ENCODE measurements around the gene CASP7.

The CASP7 gene

GRCh38 chr10:113666682-113667252 lies 12.9 kb upstream of the CASP7 start:
- DNase-seq = peak; percentile 27

- peak; percentile 92 for DNase-seq
These were observed 739 bp downstream of the CASP7 start for GRCh38 chr10:113680190-113681111.

DNA sequence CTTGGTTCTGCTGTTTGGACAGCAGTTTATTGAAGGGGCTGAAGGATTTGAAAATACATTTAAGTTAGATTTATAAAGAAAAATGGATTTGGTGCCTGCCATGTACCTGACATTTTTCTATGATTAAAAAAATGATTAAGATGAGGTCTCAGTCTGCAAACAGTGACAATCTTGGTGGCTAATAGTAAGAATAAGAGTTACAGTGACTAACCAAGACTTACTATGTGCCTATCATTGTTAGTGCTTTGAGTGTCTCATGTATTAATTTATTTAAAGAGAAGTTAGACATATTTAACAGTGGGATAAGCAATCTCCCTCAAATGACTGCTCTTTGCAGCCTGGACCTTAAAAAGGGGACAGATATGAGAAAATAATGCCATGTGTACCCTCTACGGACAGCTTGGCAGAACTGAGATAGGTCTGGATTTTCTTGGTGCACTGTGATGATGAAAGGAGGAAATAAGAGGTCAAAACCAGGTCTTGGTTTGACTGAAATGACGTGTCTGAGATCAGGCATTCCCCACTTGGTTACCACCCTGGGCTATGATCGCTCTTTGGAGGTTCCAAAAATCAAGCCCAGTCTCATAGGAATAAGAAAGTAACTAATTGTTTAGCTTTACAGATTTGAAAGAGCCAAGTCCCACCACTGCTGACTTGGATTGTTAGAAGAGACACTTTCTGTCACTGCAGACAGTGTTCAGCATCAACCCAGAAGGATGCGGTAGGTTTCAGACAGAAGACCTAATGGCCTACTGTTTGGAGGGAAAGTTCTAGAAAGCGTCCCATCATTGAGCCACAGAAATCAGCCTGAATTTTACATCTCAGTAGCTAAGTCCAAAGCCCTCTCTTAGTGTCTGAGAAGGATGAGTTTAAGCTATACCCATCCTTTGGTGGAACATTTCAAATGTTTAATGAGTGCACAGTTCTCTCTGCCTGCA lies 2.1 kb downstream of the CASP7 start:
- peak; percentile 82 for DNase-seq

- peak; percentile 28 for DNase-seq
These were observed 3.6 kb downstream of the CASP7 start for GRCh38 chr10:113683300-113683699.

- no peak for DNase-seq
These were observed 6.3 kb downstream of the CASP7 start for GRCh38 chr10:113686028-113686427.

- no peak for DNase-seq
These were observed 7.3 kb downstream of the CASP7 start for GRCh38 chr10:113687037-113687436.

- DNase-seq = no peak
These were observed 9.3 kb downstream of the CASP7 start for GRCh38 chr10:113689057-113689456.

GRCh38 chr10:113689574-113689973 lies 9.9 kb downstream of the CASP7 start:
- no peak for DNase-seq

DNA sequence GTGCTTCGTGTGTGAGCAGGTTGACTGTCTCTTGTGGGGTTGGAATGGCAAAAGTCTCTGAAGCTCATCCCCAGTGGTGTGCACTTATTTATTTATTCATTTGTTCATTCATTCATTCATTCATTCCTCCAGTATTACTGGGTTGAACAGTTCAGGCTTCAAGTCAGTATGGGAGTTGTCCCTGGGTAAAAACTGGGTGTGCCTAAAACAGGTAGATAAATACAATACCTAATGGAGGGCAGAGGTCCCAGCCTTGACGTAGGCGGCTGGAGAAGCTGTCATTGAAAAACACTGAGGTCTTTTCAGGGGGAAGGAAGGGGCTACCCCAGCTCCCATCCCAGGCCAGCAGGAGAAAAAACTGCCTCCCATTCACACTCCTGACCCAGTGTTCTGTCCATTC lies 11.0 kb downstream of the CASP7 start:
- no peak for DNase-seq

GRCh38 chr10:113691381-113691780 lies 11.7 kb downstream of the CASP7 start:
- DNase-seq = no peak

DNA sequence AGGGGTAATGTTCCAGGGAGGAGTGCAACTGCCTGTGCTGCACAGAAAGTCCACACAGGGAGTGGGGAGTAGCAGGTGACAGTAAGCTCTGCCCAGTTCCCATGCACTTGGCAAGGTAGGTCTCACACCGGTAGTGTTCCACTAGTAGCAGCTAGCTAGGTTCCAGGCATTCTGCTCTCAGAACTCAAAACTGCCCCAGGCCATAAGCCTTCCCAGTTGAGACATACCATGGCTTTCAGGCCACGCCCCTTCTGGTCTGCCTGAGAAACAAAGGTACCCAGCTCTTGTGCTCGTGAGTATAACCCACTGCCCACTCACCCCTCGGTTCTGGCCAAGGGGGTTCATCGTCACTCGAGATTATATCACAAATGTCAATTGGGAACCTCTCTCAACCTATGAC lies 12.6 kb downstream of the CASP7 start:
- DNase-seq = no peak

DNA sequence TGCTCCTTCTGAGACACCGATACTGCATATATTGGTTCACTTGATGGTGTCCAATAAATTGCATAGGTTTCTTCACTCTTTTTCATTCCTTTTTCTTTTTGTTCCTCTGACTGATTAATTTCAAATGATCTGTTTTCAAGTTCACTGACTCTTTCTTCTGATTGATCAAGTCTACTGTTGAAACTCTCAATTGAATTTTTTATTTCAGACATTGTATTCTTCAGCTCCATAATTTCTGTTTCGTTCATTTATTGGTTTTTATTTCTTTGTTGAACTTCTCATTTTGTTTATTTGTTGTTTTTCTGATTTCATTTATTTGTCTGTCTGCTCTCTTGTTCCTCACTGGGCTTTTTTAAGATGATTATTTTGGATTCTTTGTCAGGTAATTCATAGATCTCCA lies 13.6 kb downstream of the CASP7 start:
- no peak for DNase-seq

DNA sequence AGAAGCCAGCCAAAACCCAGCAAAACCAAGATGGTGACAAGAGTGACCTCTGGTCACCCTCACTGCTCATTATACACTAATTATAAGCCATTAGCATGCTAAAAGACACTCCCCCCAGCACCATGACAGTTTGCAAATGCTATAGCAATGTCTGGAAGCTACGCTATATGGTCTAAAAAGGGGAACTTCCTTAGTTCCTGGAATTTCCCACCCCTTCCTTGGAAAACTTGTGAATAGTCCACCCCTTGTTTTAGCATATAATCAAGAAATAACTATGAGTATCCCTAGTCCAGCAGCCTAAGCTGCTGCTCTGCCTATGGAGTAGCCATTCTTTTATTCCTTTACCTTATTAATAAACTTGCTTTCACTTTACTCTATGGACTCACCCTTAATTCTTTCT lies 16.0 kb downstream of the CASP7 start:
- DNase-seq = peak; percentile 16

- no peak for DNase-seq
These were observed 17.9 kb downstream of the CASP7 start for GRCh38 chr10:113697595-113697994.

DNA sequence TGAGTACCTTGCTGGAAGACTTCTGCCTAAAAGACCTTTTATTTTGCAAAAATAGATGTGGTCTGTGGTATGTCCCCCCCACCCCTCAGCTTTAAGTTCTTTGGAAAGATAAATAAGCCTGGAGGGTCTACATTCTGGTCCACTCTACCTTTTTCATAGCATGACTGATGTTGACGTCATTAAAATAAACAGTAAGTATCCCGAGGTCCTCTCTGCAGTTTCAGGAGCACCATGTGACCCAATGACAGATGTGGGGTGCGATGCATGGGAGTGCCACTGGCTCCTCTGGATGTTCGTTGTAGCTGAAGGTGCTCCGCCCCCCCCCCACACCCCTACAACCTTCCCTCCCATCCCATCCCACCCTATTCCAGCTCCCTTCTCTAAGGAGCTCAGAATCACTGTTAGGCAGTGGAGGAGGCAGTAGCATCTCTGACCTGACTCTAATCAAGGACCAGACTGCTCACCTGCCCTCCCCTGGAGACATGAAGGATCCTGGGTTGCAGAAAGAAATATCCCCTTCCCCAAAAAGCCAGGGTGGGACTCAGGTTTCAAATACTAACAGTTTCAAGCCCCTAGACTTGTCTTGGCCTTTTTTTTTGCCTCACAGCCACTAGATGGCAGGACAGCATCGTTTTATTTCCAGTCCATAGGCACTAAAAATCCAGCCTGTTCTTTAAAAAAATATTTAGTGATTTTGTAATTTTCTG lies 25.1 kb downstream of the CASP7 start:
- DNase-seq = peak; percentile 20

DNA sequence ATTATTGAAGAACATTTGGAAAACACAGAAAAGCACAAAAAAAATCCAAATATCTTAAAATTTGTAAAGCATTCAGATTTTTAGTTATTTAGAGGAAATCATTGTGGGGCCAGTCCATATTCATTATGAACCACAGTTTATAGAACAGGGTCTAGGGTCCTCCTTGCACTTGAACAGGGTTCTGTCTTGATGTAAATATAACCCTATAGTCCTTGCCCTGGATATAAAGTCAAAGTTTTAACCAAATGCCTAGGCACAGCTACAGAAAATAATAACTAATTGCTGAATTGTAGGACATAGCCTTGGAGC lies 25.6 kb downstream of the CASP7 start:
- no peak for DNase-seq

DNA sequence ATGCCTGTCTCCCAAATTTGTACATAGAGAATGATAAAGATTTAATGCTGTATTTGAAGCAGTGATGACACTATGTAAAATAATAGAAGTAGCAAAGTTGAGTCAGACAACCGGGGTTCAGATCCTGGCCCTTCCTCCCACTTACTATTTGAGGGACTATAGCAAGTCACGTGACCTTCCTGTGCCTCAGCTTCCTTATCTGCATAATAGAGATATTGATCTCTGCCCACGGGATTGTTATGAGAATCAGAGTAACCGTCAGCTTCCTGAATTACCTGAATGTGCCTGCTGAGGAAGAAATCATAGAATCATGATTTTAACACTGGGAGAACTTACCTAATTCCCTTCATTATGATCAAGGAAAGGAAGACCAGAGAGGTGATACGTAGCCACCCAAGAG lies 26.9 kb downstream of the CASP7 start:
- no peak for DNase-seq

DNA sequence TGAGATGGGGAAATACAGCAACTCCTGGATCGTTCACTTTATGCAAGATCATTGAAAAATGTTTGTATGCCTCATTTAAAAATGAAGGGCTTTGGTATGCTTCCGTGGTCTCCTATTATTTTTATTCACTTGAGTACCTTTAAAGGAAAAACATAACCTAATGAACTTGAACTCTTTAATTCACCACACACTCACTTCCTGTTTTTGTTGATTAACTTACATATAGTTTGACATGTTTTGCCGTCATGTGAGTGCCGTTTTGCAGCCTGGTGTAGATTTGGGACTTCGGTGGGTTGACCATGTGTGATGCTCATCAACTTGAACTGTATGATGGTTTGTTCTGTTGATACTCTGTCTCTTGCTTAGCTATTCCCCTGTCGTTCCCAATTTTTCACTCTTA lies 28.9 kb downstream of the CASP7 start:
- DNase-seq = no peak

GRCh38 chr10:113709221-113709838 lies 29.6 kb downstream of the CASP7 start:
- no peak for DNase-seq

- no peak for DNase-seq
These were observed 31.4 kb downstream of the CASP7 start for GRCh38 chr10:113711142-113711541.

DNA sequence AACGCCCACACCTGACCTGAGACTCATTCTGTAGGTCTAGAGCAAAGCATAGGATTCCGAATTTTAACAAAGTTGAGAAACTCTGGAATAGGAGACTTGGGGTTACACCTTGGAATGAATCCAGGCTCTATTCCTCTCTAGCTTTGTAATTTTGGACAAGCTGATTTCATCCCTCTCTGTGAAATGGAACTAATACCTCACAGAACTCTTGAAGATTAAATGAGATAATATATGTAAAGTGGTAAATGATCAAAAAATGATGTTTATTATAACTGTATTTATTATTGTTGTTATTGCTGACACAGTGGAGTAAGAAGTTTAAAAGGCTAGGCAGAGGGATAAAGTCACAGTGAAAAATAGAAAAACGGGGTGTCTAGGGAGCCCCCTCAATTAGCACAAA lies 32.3 kb downstream of the CASP7 start:
- DNase-seq = no peak
